Neural cell (in vitro differentiated cells): ENCODE results near the gene SUMF1. TPM values are rescaled to one million over a fixed set of nuclear protein-coding genes. Genes with fewer than 3 reads are reported as not detected.

Experiments
- H2AFZ ChIP-seq: fragments of 200-600, 300-800 bp; sonication (generic), shearing (Covaris generic); 2 replicates; pipeline ENCODE4 v1.6.0; 2014; ENCODE audit warnings: low read depth, mild to moderate bottlenecking, antibody characterized with exemption, low read length, moderate library complexity
- H3F3A ChIP-seq: fragments of 200-600 bp; shearing (Covaris generic); 2 replicates; pipeline ENCODE4 v1.6.1; 2016; ENCODE audit warnings: mild to moderate bottlenecking, moderate library complexity, mixed read lengths, antibody characterized with exemption, low read length; ENCODE audit not compliant: insufficient read depth, poor library complexity, severe bottlenecking
- H3K27ac ChIP-seq: fragments of 200-600, 300-800 bp; sonication (generic), shearing (Covaris generic); 2 replicates; pipeline ENCODE4 v1.5.1; 2014; ENCODE audit warnings: mild to moderate bottlenecking, low read length, moderate library complexity
- H3K27me3 ChIP-seq: fragments of 300-800, 200-600 bp; sonication (generic), shearing (Covaris generic); 2 replicates; pipeline ENCODE4 v1.6.0; 2014; ENCODE audit warnings: mild to moderate bottlenecking, low read depth, low read length, moderate library complexity; ENCODE audit not compliant: insufficient read depth
- H3K36me3 ChIP-seq: fragments of 300-800, 200-600 bp; sonication (generic), shearing (Covaris generic); 2 replicates; pipeline ENCODE4 v1.5.1; 2014; ENCODE audit warnings: mild to moderate bottlenecking, antibody characterized with exemption, low read length, moderate library complexity; ENCODE audit not compliant: insufficient read depth
- H3K4me2 ChIP-seq: fragments of 300-800, 200-600 bp; sonication (generic), shearing (Covaris generic); 2 replicates; pipeline ENCODE4 v1.6.0; 2014; ENCODE audit warnings: mild to moderate bottlenecking, low read length
- H3K4me3 ChIP-seq: fragments of 300-800, 200-600 bp; sonication (generic), shearing (Covaris generic); 2 replicates; pipeline ENCODE4 v1.5.1; 2014; ENCODE audit warnings: mild to moderate bottlenecking, low read length, moderate library complexity
- H3K79me2 ChIP-seq: fragments of 200-600 bp; shearing (Covaris generic); replicated peaks from 2 replicates; pipeline ENCODE4 v1.6.0; 2014; ENCODE audit warnings: mild to moderate bottlenecking, low read length, moderate library complexity; ENCODE audit not compliant: insufficient read depth
- H3K9ac ChIP-seq: fragments of 300-800, 200-600 bp; sonication (generic), shearing (Covaris generic); 2 replicates; pipeline ENCODE4 v1.6.1; 2016; ENCODE audit warnings: mild to moderate bottlenecking, low read length, mixed read lengths
- H3K9me2 ChIP-seq: fragments of 200-600 bp; shearing (Covaris generic); 2 replicates; pipeline ENCODE4 v1.6.1; 2016; ENCODE audit warnings: mild to moderate bottlenecking, low read length, mixed read lengths; ENCODE audit not compliant: insufficient read depth
- H3K9me3 ChIP-seq: fragments of 200-600, 300-800 bp; sonication (generic), shearing (Covaris generic); 2 replicates; pipeline ENCODE4 v1.6.1; 2016; ENCODE audit warnings: mild to moderate bottlenecking, mixed run types, low read length, moderate library complexity, mixed read lengths
- H4K20me1 ChIP-seq: fragments of 200-600 bp; shearing (Covaris generic); 2 replicates; pipeline ENCODE4 v1.6.1; 2016; ENCODE audit warnings: mild to moderate bottlenecking, mixed run types; ENCODE audit not compliant: insufficient read depth
- CTCF ChIP-seq: fragments of 450-650 bp; IDR thresholded peaks from 2 replicates; pipeline ENCODE4 v1.5.1; 2014; ENCODE audit warnings: antibody characterized with exemption, mild to moderate bottlenecking, moderate library complexity; ENCODE audit not compliant: poor library complexity, severe bottlenecking
- EP300 ChIP-seq: fragments of 450-650 bp; conservative IDR thresholded peaks from 2 replicates; pipeline ENCODE4 v1.6.1; 2014; ENCODE audit warnings: antibody characterized with exemption, mild to moderate bottlenecking, moderate library complexity; ENCODE audit not compliant: poor library complexity, severe bottlenecking
- EZH2 ChIP-seq: fragments of 200-600, 300-800 bp; shearing (Covaris generic), sonication (generic); IDR thresholded peaks from 2 replicates; pipeline ENCODE4 v1.6.1; 2014; ENCODE audit warnings: antibody characterized with exemption, low read length, borderline replicate concordance, mild to moderate bottlenecking; ENCODE audit not compliant: insufficient read depth, poor library complexity, severe bottlenecking
- MXI1 ChIP-seq: fragments of 450-650 bp; conservative IDR thresholded peaks from 2 replicates; pipeline ENCODE4 v1.6.1; 2014; ENCODE audit warnings: antibody characterized with exemption, mild to moderate bottlenecking; ENCODE audit not compliant: poor library complexity, severe bottlenecking
- POLR2AphosphoS5 ChIP-seq: IDR thresholded peaks from 2 replicates; pipeline ENCODE4 v1.6.1; 2012
- RAD21 ChIP-seq: fragments of 450-650 bp; conservative IDR thresholded peaks from 2 replicates; pipeline ENCODE4 v1.6.1; 2014; ENCODE audit warnings: antibody characterized with exemption, mild to moderate bottlenecking, moderate library complexity
- REST ChIP-seq: IDR thresholded peaks from 2 replicates; pipeline ENCODE4 v1.6.1; 2012; ENCODE audit warnings: borderline replicate concordance
- SMC3 ChIP-seq: fragments of 450-650 bp; conservative IDR thresholded peaks from 2 replicates; pipeline ENCODE4 v1.6.1; 2014; ENCODE audit warnings: antibody characterized with exemption, mild to moderate bottlenecking, moderate library complexity; ENCODE audit not compliant: poor library complexity
- TAF1 ChIP-seq: IDR thresholded peaks from 2 replicates; pipeline ENCODE4 v1.6.1; 2012; ENCODE audit warnings: low read depth
- polyA minus RNA-seq: library from RNA; depleted of rRNA, polyadenylated mRNA; stranded (reverse); fragments of >200 nt; gene quantifications from 2 replicates; pipeline ENCODE4 v1.2.3, GENCODE V29; 2014
- polyA plus RNA-seq: library from polyadenylated mRNA; depleted of rRNA; stranded (reverse); fragments of >200 nt; gene quantifications from 2 replicates; pipeline ENCODE4 v1.2.3, GENCODE V29; 2014

Gene SUMF1
- polyA plus RNA-seq (3.6 and 4.5 TPM in 2 replicates), polyA minus RNA-seq (14.8 and 21.2 TPM in 2 replicates)

GRCh38 chr3:4466741-4467521, at the start of gene SUMF1:
Gene SUMF1 (minus strand): TSS chr3:4467269. CDS start chr3:4467245, 24 bp downstream.
- H3K9me2 ChIP-seq: no peaks in the 10 kb centered on the region
- no peaks in the 10 kb centered on the region for H3F3A ChIP-seq
- peak within 1 kb of the TSS; percentile 99 for H3K4me2 ChIP-seq
- no peaks in the 10 kb centered on the region for H3K9me3 ChIP-seq
- H3K9ac ChIP-seq: peak within 1 kb of the TSS; percentile 77
- peak within 1 kb of the TSS; percentile 98 for H2AFZ ChIP-seq
- peak within 1 kb of the TSS; percentile 58 for H3K27ac ChIP-seq
- TF ChIP-seq EP300 (peak; percentile 25), CTCF (peak; percentile 10), REST (peak; percentile 73), RAD21 (peak; percentile 28), SMC3 (peak; percentile 47), POLR2AphosphoS5 (peak; percentile 90), MXI1 (peak; percentile 98), TAF1 (peak; percentile 84), EZH2 (no peak)
- no peaks in the 10 kb centered on the region for H3K36me3 ChIP-seq
- H3K27me3 ChIP-seq: no peaks in the 10 kb centered on the region
- H3K79me2 ChIP-seq: peaks cover 3% of the 10 kb centered on the region
- H4K20me1 ChIP-seq: no peaks in the 10 kb centered on the region
- H3K4me3 ChIP-seq: peak within 1 kb of the TSS; percentile 78

- H3K9ac ChIP-seq: no peak overlapping the region
- H3K27me3 ChIP-seq: no peaks in the 10 kb centered on the region
- H3K9me3 ChIP-seq: no peaks in the 10 kb centered on the region
- H3K4me2 ChIP-seq: no peak overlapping the region
- H2AFZ ChIP-seq: no peak overlapping the region
- no peak overlapping the region for H3K4me3 ChIP-seq
- H3K79me2 ChIP-seq: no peaks in the 10 kb centered on the region
- no peaks in the 10 kb centered on the region for H3F3A ChIP-seq
- no peak overlapping the region for H3K27ac ChIP-seq
- no peaks in the 10 kb centered on the region for H4K20me1 ChIP-seq
- H3K36me3 ChIP-seq: no peaks in the 10 kb centered on the region
- no peak for TF ChIP-seq MXI1
- no peak for TF ChIP-seq EZH2
- TF ChIP-seq POLR2AphosphoS5: no peak
- no peak for TF ChIP-seq TAF1
- TF ChIP-seq REST: no peak
- TF ChIP-seq RAD21: no peak
- no peak for TF ChIP-seq CTCF
- no peak for TF ChIP-seq EP300
- TF ChIP-seq SMC3: no peak
- H3K9me2 ChIP-seq: no peaks in the 10 kb centered on the region
Observed at GRCh38 chr3:4515916-4516579, 49.0 kb upstream of the SUMF1 start.
